Stimulated activated naive CD8-positive, alpha-beta T cell treated with anti-CD3 and anti-CD28 coated beads, Interleukin-15, Interleukin-2, amounts not matched to agents 100 U/mL and 50 U/mL, for 24 hours (primary cell): ENCODE data around the gene MYO3B.
"Not testable (repeated sequence)": the region's sequence is repeated elsewhere in the genome, so short reads cannot be mapped to it uniquely, and the experiment has no call there.

Source experiments
- ATAC-seq: fragments of 150-1000 bp; cut with Tn5 transposase; one replicate; pipeline ENCODE4 v1.10.0; 2021
- DNase-seq: peaks from one replicate; pipeline ENCODE4 v3.0.0; 2021

Gene MYO3B

DNA sequence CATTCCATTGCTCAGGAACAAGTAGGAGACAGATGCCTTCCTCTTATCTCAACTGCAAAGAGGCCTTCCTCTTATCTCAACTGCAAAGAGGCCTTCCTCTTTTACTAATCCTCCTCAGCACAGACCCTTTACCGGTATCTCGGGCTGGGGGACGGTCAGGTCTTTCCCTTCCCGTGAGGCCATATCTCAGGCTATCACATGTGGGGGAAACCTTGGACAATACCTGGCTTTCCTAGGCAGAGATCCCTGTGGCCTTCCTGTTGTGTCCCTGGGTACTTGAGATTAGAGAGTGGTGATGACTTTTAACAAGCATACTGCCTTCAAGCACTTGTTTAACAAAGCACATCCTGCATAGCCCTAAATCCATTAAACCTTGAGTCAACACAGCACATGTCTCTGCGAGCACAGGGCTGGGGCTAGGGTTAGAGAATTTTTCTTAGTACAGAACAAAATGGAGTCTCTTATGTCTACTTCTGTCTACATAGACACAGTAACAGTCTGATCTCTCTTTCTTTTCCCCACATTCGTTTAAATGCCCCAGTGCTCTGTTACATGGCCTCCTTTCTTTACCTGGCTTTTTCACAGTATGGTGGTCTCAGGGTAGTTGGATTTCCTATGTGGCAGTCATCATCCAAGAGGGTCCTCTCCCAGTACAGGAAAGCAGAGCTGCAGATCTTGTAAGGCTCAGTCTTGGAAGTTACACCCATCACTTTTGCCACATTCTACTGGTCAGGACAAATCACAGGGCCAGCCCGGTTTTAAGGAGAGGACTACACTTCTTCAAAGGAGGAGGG is 86.0 kb downstream of the MYO3B start:
- ATAC-seq, DNase-seq: not testable (repeated sequence)

DNA sequence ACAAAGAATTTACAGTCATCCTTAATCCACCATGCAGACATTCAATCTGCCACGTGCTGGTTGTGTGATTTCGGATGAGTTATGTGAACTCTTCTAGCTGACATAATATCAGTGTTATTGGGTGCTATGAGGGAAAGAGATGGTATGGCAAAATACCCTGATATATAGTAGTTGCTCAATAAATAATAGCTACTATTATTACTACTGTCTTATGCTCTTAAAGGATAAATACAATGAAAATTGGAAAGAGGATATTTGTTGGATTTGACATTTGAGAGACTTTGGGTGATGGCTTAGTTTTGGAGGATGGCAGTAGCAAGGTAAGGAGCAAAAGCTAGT is 86.5 kb downstream of the MYO3B start:
- ATAC-seq: no peak
- DNase-seq: no peak

DNA sequence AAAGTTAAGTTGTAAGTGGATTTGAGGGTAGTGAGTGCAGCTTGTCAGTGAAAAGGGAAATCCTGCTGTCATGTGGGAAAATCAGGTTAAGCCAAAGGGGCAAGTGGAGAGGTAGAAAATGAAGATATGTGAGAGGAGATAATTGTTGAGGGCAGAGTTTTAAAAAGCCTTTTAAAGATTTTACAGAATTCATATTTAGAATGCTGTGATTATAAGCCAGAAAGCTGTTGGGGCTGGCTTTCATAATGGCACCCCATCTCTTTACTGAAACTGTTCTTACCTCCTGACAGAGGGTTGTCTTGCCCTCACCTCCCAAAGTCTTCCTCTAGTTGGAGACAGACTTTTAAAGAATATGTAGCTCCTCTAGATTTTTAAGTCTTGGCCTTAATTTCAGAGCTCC is 86.9 kb downstream of the MYO3B start:
- DNase-seq (no peak), ATAC-seq (no peak)

- DNase-seq (no peak), ATAC-seq (no peak)
These were observed 87.4 kb downstream of the MYO3B start for GRCh38 chr2:170265321-170265720.

- no peak for ATAC-seq
These were observed 88.4 kb downstream of the MYO3B start for GRCh38 chr2:170266358-170266757.

DNA sequence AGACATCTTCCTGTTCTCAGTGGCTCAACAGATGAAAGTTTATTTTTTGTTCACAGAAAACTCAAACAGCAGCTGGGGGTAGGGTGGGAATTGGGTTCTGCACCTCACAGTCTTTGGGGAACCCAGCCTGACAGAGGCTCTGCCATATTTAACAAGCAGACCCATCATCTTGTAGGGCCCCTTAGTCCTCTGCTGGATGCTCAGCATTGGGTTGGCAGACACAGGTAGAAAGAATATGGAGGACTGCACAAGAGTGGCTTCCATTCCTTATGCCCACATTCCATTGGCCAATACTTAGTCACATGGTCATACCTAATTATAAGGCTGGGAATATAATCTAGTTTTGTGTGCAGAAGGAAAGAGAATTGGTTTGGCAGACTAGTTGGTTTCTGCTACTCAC is 89.1 kb downstream of the MYO3B start:
- ATAC-seq (no peak), DNase-seq (no peak)

More at GRCh38 chr2:170266358-170266757, 88.4 kb downstream of the MYO3B start:
- DNase-seq: no peak

- DNase-seq (no peak), ATAC-seq (no peak)
These were observed 92.4 kb downstream of the MYO3B start for GRCh38 chr2:170270278-170270864.

GRCh38 chr2:170271340-170271739 is 93.4 kb downstream of the MYO3B start:
- DNase-seq (no peak), ATAC-seq (no peak)

DNA sequence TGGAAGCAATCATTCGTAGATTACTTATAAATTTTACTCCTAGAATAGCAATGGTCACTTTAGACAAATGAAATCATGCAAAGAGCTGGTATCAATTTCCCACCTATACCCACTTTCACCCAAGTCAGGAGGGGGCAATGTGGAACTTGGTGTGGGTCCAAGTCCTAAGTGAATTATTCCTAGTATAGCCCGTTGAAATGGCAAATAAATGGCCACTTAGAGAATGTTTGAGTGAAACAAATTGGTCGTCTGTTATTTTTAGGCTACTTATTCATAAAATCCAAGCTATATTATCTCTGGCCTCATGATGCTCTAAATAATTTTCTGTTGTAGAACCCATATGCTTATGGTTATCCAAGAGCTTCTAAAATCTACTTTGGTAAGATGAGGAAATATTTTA is 98.1 kb downstream of the MYO3B start:
- ATAC-seq (no peak), DNase-seq (no peak)

DNA sequence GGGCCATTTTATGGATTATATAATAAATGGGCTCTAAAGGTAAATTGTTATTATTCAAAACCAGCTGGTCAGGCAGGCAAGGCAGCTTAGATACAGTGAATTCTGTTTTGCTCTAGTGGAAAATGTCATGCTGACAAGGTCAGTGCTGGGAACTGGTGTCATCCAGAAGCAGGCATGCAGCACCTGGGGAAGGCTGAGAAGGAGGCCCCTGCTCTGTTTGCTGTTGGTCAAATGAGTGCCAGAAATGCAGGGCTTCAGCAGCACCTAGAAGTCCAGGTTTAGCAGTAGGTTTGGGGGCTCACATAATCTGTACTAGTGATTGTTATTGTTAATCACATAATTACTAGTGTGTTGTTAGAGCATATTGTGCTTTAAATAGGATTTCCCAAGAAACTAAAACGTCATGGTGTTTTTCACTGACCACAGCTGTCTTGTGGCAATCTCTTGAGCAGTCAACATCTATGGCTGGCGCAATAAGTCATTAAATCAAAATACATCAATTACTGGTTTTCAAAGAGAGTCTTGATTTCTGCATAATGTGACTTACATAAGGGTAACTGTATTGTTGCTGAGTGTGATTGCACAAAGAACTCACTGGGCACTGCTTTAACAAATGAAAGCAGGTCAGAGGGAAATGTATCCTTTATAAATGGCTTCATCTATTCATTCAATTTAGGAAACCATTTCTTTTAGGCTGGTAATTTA is 99.1 kb downstream of the MYO3B start:
- ATAC-seq (no peak), DNase-seq (no peak)

GRCh38 chr2:170277951-170278350 is 100.0 kb downstream of the MYO3B start:
- no peak for DNase-seq
- ATAC-seq: no peak

DNA sequence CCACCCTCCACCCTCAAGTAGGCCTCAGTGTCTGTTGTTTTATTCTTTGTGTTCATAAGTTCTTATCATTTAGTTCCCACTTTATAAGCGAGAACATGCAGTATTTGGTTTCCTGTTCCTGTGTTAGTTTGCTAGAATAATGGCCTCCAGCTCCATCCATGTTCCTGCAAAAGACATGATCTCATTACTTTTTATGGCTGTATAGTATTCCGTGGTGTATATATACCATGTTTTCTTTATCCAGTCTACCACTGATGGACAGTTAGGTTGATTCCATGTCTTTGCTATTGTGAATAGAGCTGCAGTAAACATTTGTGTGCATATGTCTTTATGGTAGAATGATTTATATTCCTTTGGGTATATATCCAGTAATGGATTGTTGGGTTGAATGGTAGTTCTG is 101.7 kb downstream of the MYO3B start:
- not testable (repeated sequence) for ATAC-seq, DNase-seq

DNA sequence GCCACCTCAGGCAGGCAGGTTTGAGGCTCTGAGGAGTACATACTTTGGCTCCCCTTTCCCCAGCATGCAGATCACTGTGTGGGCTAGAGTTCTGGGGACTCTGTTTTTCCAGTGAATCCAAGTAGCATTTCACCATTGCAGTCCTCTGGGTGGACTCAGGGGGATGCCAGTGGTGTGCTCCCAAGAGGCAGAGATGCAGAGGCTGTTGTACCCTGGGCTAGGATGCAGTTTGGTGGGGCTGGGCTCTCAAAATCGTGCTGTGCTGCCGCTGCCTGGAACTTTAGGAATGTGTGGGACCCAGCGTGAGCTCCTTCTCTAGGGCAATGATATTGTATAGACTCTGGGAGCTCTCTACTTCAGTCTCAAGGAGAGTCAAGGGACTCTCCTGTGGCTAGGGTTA is 104.9 kb downstream of the MYO3B start:
- ATAC-seq (no peak), DNase-seq (no peak)

DNA sequence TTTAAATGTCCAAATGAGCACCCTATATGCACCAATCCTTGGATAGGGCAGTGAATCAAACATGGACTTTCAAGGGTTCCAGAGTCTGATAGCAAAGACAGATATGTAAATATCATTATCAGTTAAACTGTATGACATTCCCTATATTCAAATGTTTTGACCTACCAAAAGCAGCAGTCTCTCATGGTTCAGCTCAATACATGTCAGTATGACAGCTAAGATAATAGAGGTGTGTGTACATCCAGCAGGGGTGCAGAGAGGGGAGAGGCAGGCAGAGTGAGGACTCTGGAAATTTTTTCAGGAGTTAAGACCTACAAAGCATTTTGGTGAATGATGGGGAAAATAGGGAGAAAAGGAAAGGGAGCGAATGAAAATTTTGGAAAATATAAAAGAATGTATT is 106.3 kb downstream of the MYO3B start:
- DNase-seq: no peak
- ATAC-seq: no peak

- ATAC-seq (no peak), DNase-seq (no peak)
These were observed 110.9 kb downstream of the MYO3B start for GRCh38 chr2:170288859-170289258.

- DNase-seq: no peak
- ATAC-seq: no peak
These were observed 113.5 kb downstream of the MYO3B start for GRCh38 chr2:170291474-170291873.

GRCh38 chr2:170292415-170292814 is 114.5 kb downstream of the MYO3B start:
- ATAC-seq (no peak), DNase-seq (no peak)

DNA sequence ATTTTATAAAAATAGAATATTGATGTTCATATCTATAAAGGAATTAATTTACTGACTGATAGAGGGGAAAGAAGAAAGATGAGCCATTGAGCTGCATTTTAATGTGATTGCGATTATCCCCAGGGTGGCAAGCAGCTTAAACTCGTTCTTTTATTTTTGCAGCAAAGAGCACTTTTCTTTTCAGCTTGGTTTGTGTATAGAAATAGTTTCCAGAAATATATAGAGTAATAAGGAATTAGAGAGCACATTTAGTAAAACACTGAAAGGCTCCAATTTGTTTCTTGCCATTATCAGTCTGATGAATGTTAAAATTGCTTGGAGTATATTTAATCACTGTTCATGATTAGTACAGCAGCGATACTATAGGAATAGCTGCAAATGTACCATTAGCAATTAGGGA is 119.5 kb downstream of the MYO3B start:
- no peak for ATAC-seq
- no peak for DNase-seq

GRCh38 chr2:170298115-170298514 is 120.2 kb downstream of the MYO3B start:
- DNase-seq (no peak), ATAC-seq (no peak)

DNA sequence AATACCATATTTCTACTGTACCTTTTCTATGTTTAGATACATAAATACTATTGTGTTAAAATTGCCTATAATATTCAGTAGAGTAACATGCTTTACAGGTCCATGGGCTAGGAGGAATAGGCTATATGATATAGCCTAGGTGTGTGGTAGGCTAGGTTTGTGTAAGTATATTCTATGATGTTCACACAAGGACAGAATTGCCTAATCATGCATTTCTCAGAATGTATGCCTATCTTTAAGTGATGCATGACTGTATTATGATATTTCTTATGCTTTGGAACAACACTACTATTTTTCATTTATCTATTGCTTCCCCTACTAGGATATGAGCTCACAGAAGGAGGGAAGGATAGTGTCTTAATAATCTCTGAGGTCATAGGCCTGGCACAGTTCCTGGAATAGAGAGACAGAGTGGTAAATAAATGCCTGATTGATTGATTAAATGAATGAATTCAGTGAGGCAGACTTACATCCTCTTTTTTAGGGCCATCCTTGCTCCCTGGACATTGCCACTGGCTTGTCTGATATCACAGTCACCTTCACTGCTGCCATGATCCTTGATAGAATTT is 121.0 kb downstream of the MYO3B start:
- no peak for ATAC-seq
- no peak for DNase-seq

DNA sequence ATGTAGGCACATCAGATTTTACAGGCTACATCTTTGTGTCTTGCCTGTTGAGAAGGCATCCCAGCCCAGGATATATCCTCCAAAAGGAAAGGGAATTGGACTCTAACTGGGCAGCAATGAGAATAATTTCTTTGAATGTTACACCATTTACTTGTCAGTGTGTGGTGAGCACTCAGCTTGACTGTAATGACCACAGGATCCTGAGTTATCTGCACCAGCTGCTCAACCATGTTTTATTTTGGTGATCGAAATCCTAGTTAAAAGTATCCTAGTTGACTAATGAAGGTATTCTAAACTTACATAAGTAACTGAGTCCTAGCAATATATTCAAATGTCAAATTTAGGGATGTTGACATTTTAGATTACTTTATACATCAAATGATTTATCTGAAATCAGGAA is 123.0 kb downstream of the MYO3B start:
- DNase-seq (no peak), ATAC-seq (no peak)

DNA sequence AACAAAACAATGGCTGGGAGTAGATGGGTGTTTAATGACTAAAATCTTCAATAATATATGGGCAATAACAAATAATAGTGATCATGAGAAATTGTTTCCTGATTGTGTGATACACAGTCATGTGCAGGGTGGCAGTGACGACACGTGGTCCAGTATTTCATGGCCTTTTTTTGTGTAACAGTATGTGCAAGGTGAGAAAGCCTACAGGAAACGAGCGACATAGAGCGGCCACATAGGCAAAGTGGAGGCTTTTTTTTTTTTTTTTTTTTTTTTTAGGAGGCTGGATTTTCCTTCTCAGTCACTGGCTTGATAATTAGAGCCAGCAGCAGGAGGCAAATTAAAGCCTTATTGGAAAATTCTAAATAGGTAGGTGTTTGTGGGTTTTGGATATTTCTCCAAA is 123.7 kb downstream of the MYO3B start:
- no peak for ATAC-seq
- no peak for DNase-seq

- ATAC-seq: no peak
- DNase-seq: no peak
These were observed 127.8 kb downstream of the MYO3B start for GRCh38 chr2:170305711-170306110.
